Mammary epithelial cell (primary cell): ENCODE results near the gene CA5A.
"Not testable (repeated sequence)": the region's sequence is repeated elsewhere in the genome, so short reads cannot be mapped to it uniquely, and the experiment has no call there.

Experiments used
- EZH2 ChIP-seq: IDR thresholded peaks from 2 replicates; pipeline ENCODE4 v1.6.1; 2012; ENCODE audit warnings: low read length, inconsistent platforms, borderline replicate concordance
- TF ChIP-seq, protein P1 (sequence below), 2 donors: IDR thresholded peaks in 1 of 2; conservative IDR thresholded peaks in 1 of 2; 2 replicates each; pipeline ENCODE4 v1.5.1; 2011 to 2012; ENCODE audit warnings: inconsistent platforms in 2 of 2, low read length in 2 of 2, mild to moderate bottlenecking in 2 of 2, control low read depth in 1 of 2, low read depth in 1 of 2; ENCODE audit not compliant: insufficient read depth in 1 of 2; ENCODE audit errors: extremely low read depth in 1 of 2

DNA sequence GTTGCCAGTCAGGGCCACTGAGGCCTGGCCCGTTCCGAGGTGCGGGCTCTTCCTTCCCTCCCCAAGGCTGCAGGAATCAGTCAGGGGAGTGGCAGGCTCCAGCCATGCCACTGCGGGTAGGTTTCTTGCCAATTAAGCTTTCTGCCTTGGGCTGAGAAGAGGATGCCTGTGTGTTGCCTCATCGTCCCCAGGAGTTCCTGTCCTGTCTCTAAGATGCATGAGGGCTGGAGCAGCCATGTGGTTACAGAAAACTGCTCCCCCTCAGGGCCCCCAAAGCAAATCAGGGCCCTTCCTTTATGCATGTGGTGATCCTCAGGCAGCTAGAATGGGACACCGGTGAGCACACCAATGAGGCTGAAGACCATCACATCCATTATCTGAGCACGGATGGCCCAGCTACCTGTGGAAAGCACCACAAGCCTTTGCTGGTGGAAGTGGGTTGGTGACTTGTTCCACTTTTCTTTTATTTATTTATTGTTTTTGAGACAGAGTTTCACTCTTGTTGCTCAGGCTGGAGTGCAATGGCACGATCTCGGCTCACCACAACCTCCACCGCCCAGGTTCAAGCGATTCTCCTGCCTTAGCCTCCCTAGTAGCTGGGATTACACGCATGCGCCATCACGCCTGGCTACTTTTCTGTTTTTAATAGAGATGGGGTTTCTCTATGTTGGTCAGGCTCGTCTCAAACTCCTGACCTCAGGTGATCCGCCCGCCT is 40.0 kb downstream of the CA5A start:
- TF ChIP-seq, protein P1, sequence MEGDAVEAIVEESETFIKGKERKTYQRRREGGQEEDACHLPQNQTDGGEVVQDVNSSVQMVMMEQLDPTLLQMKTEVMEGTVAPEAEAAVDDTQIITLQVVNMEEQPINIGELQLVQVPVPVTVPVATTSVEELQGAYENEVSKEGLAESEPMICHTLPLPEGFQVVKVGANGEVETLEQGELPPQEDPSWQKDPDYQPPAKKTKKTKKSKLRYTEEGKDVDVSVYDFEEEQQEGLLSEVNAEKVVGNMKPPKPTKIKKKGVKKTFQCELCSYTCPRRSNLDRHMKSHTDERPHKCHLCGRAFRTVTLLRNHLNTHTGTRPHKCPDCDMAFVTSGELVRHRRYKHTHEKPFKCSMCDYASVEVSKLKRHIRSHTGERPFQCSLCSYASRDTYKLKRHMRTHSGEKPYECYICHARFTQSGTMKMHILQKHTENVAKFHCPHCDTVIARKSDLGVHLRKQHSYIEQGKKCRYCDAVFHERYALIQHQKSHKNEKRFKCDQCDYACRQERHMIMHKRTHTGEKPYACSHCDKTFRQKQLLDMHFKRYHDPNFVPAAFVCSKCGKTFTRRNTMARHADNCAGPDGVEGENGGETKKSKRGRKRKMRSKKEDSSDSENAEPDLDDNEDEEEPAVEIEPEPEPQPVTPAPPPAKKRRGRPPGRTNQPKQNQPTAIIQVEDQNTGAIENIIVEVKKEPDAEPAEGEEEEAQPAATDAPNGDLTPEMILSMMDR (conservative IDR thresholded peaks at IDR 0.05 in 1 of 2, IDR thresholded peaks at IDR 0.05 in 1 of 2; ENCODE audit: extremely low read depth in 1 of 2, insufficient read depth in 1 of 2, low read depth in 1 of 2, low read length in 2 of 2): not testable (repeated sequence)
- not testable (repeated sequence) for TF ChIP-seq EZH2
